H9 (cell line): ENCODE results near the gene THSD4. TPM values are rescaled to one million over a fixed set of nuclear protein-coding genes. Genes with fewer than 3 reads are reported as not detected.

ENCODE experiments used
- DNase-seq: peaks from one replicate; pipeline ENCODE4 v3.0.0-alpha.2; 2017
- H2AFZ ChIP-seq: one replicate; pipeline ENCODE4 v1.6.1; 2013; ENCODE audit warnings: mild to moderate bottlenecking, low read length, control low read depth, moderate library complexity
- H2AK5ac ChIP-seq: 2 replicates; pipeline ENCODE4 v1.6.1; 2013; ENCODE audit warnings: low read length, control low read depth, mixed read lengths; ENCODE audit not compliant: insufficient read length
- H2BK120ac ChIP-seq: one replicate; pipeline ENCODE4 v1.6.1; 2013; ENCODE audit warnings: low read depth, mild to moderate bottlenecking, low read length, control low read depth, inconsistent platforms; ENCODE audit not compliant: poor library complexity, severe bottlenecking
- H2BK12ac ChIP-seq: 2 replicates; pipeline ENCODE4 v1.6.1; 2013; ENCODE audit warnings: low read length, control low read depth, mixed read lengths, low read depth; ENCODE audit not compliant: insufficient read length
- H2BK15ac ChIP-seq: 2 replicates; pipeline ENCODE4 v1.6.1; 2013; ENCODE audit warnings: low read depth, low read length, control low read depth
- H2BK20ac ChIP-seq: one replicate; pipeline ENCODE4 v1.6.1; 2013; ENCODE audit warnings: low read depth, mild to moderate bottlenecking, low read length, control low read depth, inconsistent platforms; ENCODE audit not compliant: poor library complexity, severe bottlenecking
- H2BK5ac ChIP-seq: 2 replicates; pipeline ENCODE4 v1.6.1; 2013; ENCODE audit warnings: low read length, control low read depth, mixed read lengths; ENCODE audit not compliant: insufficient read length
- H3K14ac ChIP-seq: 2 replicates; pipeline ENCODE4 v1.6.1; 2013; ENCODE audit warnings: low read length, control low read depth; ENCODE audit not compliant: insufficient read depth
- H3K18ac ChIP-seq: 2 replicates; pipeline ENCODE4 v1.6.1; 2013; ENCODE audit warnings: low read depth, mild to moderate bottlenecking, mixed read lengths, low read length, control low read depth; ENCODE audit not compliant: insufficient read length
- H3K23ac ChIP-seq: 2 replicates; pipeline ENCODE4 v1.6.1; 2013; ENCODE audit warnings: low read length, control low read depth, mixed read lengths, low read depth; ENCODE audit not compliant: insufficient read length
- H3K23me2 ChIP-seq: 2 replicates; pipeline ENCODE4 v1.6.1; 2013; ENCODE audit warnings: low read depth, mild to moderate bottlenecking, mixed read lengths, low read length, control low read depth; ENCODE audit not compliant: insufficient read length, poor library complexity, severe bottlenecking
- H3K27ac ChIP-seq: 2 replicates; pipeline ENCODE4 v1.5.1; 2013; ENCODE audit warnings: low read length, control low read depth, mixed read lengths, low read depth; ENCODE audit not compliant: insufficient read length
- H3K27me3 ChIP-seq: 2 replicates; pipeline ENCODE4 v1.6.1; 2013; ENCODE audit warnings: low read length, control low read depth, inconsistent platforms; ENCODE audit not compliant: insufficient read depth
- H3K4ac ChIP-seq: 2 replicates; pipeline ENCODE4 v1.6.1; 2013; ENCODE audit warnings: low read depth, mild to moderate bottlenecking, control low read depth, inconsistent platforms, low read length, moderate library complexity
- H3K4me1 ChIP-seq: 2 replicates; pipeline ENCODE4 v1.6.1; 2013; ENCODE audit warnings: low read length, control low read depth, inconsistent platforms; ENCODE audit not compliant: insufficient read depth
- H3K4me2 ChIP-seq: 2 replicates; pipeline ENCODE4 v1.6.1; 2013; ENCODE audit warnings: low read length, control low read depth, mixed read lengths; ENCODE audit not compliant: insufficient read length, insufficient read depth
- H3K56ac ChIP-seq: 2 replicates; pipeline ENCODE4 v1.6.1; 2013; ENCODE audit warnings: low read depth, mild to moderate bottlenecking, mixed read lengths, low read length, control low read depth; ENCODE audit not compliant: insufficient read length
- H3K79me1 ChIP-seq: 2 replicates; pipeline ENCODE4 v1.6.1; 2013; ENCODE audit warnings: low read depth, mild to moderate bottlenecking, moderate library complexity, low read length, control low read depth, inconsistent platforms; ENCODE audit not compliant: insufficient read depth, poor library complexity, severe bottlenecking
- H3K79me2 ChIP-seq: 2 replicates; pipeline ENCODE4 v1.6.1; 2013; ENCODE audit warnings: low read length, control low read depth, inconsistent platforms; ENCODE audit not compliant: insufficient read depth
- H3K9ac ChIP-seq: 2 replicates; pipeline ENCODE4 v1.6.1; 2013; ENCODE audit warnings: low read length, control low read depth, mixed read lengths; ENCODE audit not compliant: insufficient read length; ENCODE audit errors: extremely low read depth
- H3K9me3 ChIP-seq: one replicate; pipeline ENCODE4 v1.6.1; 2013; ENCODE audit warnings: low read depth, low read length, inconsistent platforms; ENCODE audit not compliant: control insufficient read depth
- H3T11ph ChIP-seq: one replicate; pipeline ENCODE4 v1.6.1; 2013; ENCODE audit warnings: mild to moderate bottlenecking, low read length, control low read depth, inconsistent platforms
- H4K20me1 ChIP-seq: one replicate; pipeline ENCODE4 v1.6.1; 2013; ENCODE audit not compliant: control insufficient read depth, insufficient read length, insufficient read depth
- H4K5ac ChIP-seq: 2 replicates; pipeline ENCODE4 v1.6.1; 2013; ENCODE audit warnings: low read depth, mild to moderate bottlenecking, mixed read lengths, low read length, control low read depth; ENCODE audit not compliant: insufficient read length
- H4K8ac ChIP-seq: replicated peaks from 2 replicates; pipeline ENCODE4 v1.6.1; 2013; ENCODE audit warnings: low read length, control low read depth, mixed read lengths, low read depth; ENCODE audit not compliant: insufficient read length
- H4K91ac ChIP-seq: 2 replicates; pipeline ENCODE4 v1.6.1; 2013; ENCODE audit warnings: low read depth, mild to moderate bottlenecking, moderate library complexity, mixed read lengths, low read length, control low read depth; ENCODE audit not compliant: insufficient read length
- H3K27ac Mint-ChIP-seq, 3 experiments: 2 replicates in 2 of 3; 3 replicates in 1 of 3; pipeline ENCODE4 v1.8.0; 2020 to 2021; ENCODE audit warnings: mixed read lengths in 3 of 3, mild to moderate bottlenecking in 1 of 3, moderate library complexity in 1 of 3
- H3K27me3 Mint-ChIP-seq: 2 replicates; pipeline ENCODE4 v1.8.0; 2021; ENCODE audit warnings: low read depth, mild to moderate bottlenecking, moderate library complexity, mixed read lengths
- H3K36me3 Mint-ChIP-seq, 3 experiments: 2 replicates in 2 of 3; 3 replicates in 1 of 3; pipeline ENCODE4 v1.8.0; 2020 to 2021; ENCODE audit warnings: low read depth in 3 of 3, mixed read lengths in 3 of 3; ENCODE audit not compliant: insufficient read depth in 1 of 3
- H3K4me1 Mint-ChIP-seq, 2 experiments: 2 replicates each; pipeline ENCODE4 v1.8.0; 2020; ENCODE audit warnings: mixed read lengths in 2 of 2
- H3K4me3 Mint-ChIP-seq, 2 experiments: 2 replicates in 1 of 2; 3 replicates in 1 of 2; pipeline ENCODE4 v1.8.0; 2020 to 2021; ENCODE audit warnings: mild to moderate bottlenecking in 2 of 2, mixed read lengths in 2 of 2, moderate library complexity in 1 of 2
- H3K9me3 Mint-ChIP-seq, 2 experiments: 2 replicates in 1 of 2; 3 replicates in 1 of 2; pipeline ENCODE4 v1.8.0; 2020; ENCODE audit warnings: mild to moderate bottlenecking in 2 of 2, mixed read lengths in 2 of 2, moderate library complexity in 1 of 2
- CTCF ChIP-seq: fragments of 200-600 bp; sonication (generic); conservative IDR thresholded peaks from 3 replicates; pipeline ENCODE4 v1.8.0; 2021; ENCODE audit warnings: antibody characterized with exemption, mild to moderate bottlenecking
- WGBS: extraction: QIAGEN DNeasy Blood & Tissue Kit; methylation state at CpG from one replicate; pipeline ENCODE4 v1.1.7; 2013; ENCODE audit warnings: missing lambda C conversion rate, low lambda C conversion rate, mixed read lengths; ENCODE audit not compliant: insufficient read length; ENCODE audit errors: extremely low coverage; 5-methylcytosine and 5-hydroxymethylcytosine counted together
- total RNA-seq: library from RNA; stranded (reverse); gene quantifications from 2 replicates; pipeline ENCODE4 v1.2.1, GENCODE V29; 2021

Gene THSD4
- total RNA-seq, 1 experiment from 2014 or later: 5.5 TPM

GRCh38 chr15:71591057-71591456 lies 475.8 kb downstream of the THSD4 start:
- H3K36me3 Mint-ChIP-seq: peaks cover 4 to 19% (median 6%) of the 10 kb centered on the region in 3 experiments
- Histone ChIP-seq H2BK20ac (no peak overlapping the region), H2BK5ac (no peak overlapping the region), H3K79me1 (no peaks in the 10 kb centered on the region), H4K5ac (no peak overlapping the region), H4K20me1 (no peaks in the 10 kb centered on the region), H3K27ac (no peak overlapping the region), H3K79me2 (no peaks in the 10 kb centered on the region), H3K4me2 (no peak overlapping the region), H3K27me3 (no peaks in the 10 kb centered on the region), H2BK120ac (no peak overlapping the region), H3K18ac (no peak overlapping the region), H2BK12ac (no peak overlapping the region), H3T11ph (no peak overlapping the region), H4K8ac (no peak overlapping the region), H2AK5ac (no peak overlapping the region), H4K91ac (no peak overlapping the region), H2BK15ac (no peak overlapping the region), H2AFZ (no peak overlapping the region), H3K4ac (no peak overlapping the region), H3K14ac (no peak overlapping the region), H3K9ac (no peak overlapping the region), H3K4me1 (peaks cover 2% of the 10 kb centered on the region; the same call in 1 of the 2 replicates), H3K9me3 (no peaks in the 10 kb centered on the region), H3K56ac (no peak overlapping the region), H3K23ac (no peak overlapping the region), H3K23me2 (no peaks in the 10 kb centered on the region)
- no peak overlapping the region for H3K27ac Mint-ChIP-seq
- no peak for DNase-seq
- no CpG with 5 or more reads among the region's 3 CpGs for WGBS
- TF ChIP-seq CTCF: peak; percentile 44; the same call in 2 of the 3 replicates
- H3K4me3 Mint-ChIP-seq: no peak overlapping the region
- peaks cover 2% of the 10 kb centered on the region; the same call in 1 of the 2 replicates for H3K27me3 Mint-ChIP-seq
- H3K9me3 Mint-ChIP-seq: peaks cover 6 to 16% of the 10 kb centered on the region in 2 experiments; a peak in 4 of 5 replicates
- H3K4me1 Mint-ChIP-seq: peaks cover 15 to 19% of the 10 kb centered on the region in 2 experiments
